Right forelimb (tissue), 1 donor: Measurements from ENCODE around the gene FRY.

Experiments
- DNase-seq: peaks from one replicate; pipeline ENCODE4 v3.0.0-alpha.2; 2018

The FRY gene

GRCh38 chr13:32087955-32088747 lies 56.6 kb downstream of the FRY start:
- no peak for DNase-seq

- DNase-seq = no peak
Observed at GRCh38 chr13:32092496-32092895, 60.9 kb downstream of the FRY start.

GRCh38 chr13:32093006-32093405 lies 61.4 kb downstream of the FRY start:
- no peak for DNase-seq

GRCh38 chr13:32098272-32098671 lies 66.7 kb downstream of the FRY start:
- DNase-seq = no peak

GRCh38 chr13:32105653-32106313 lies 74.2 kb downstream of the FRY start:
- no peak for DNase-seq

GRCh38 chr13:32107474-32107873 lies 75.9 kb downstream of the FRY start:
- no peak for DNase-seq

- DNase-seq = no peak
Observed at GRCh38 chr13:32107973-32108372, 76.4 kb downstream of the FRY start.

- DNase-seq = no peak
Observed at GRCh38 chr13:32113532-32113931, 82.0 kb downstream of the FRY start.

GRCh38 chr13:32114284-32114950 lies 82.8 kb downstream of the FRY start:
- DNase-seq = no peak

- no peak for DNase-seq
Observed at GRCh38 chr13:32115066-32115465, 83.5 kb downstream of the FRY start.

GRCh38 chr13:32116210-32116609 lies 84.6 kb downstream of the FRY start:
- no peak for DNase-seq

GRCh38 chr13:32117001-32117400 lies 85.4 kb downstream of the FRY start:
- DNase-seq = no peak

GRCh38 chr13:32117701-32118100 lies 86.1 kb downstream of the FRY start:
- DNase-seq = no peak

GRCh38 chr13:32121316-32121715 lies 89.7 kb downstream of the FRY start:
- DNase-seq = no peak

- no peak for DNase-seq
Observed at GRCh38 chr13:32124743-32125142, 93.2 kb downstream of the FRY start.

- DNase-seq = no peak
Observed at GRCh38 chr13:32125221-32125689, 93.7 kb downstream of the FRY start.

- no peak for DNase-seq
Observed at GRCh38 chr13:32125751-32126150, 94.2 kb downstream of the FRY start.

- no peak for DNase-seq
Observed at GRCh38 chr13:32126278-32126677, 94.7 kb downstream of the FRY start.

GRCh38 chr13:32126756-32127155 lies 95.2 kb downstream of the FRY start:
- no peak for DNase-seq

GRCh38 chr13:32127691-32128090 lies 96.1 kb downstream of the FRY start:
- DNase-seq = no peak

GRCh38 chr13:32134241-32135055 lies 102.9 kb downstream of the FRY start:
- no peak for DNase-seq

GRCh38 chr13:32135056-32135390 lies 103.4 kb downstream of the FRY start:
- no peak for DNase-seq

- no peak for DNase-seq
Observed at GRCh38 chr13:32135655-32136054, 104.1 kb downstream of the FRY start.
